Activated CD8-positive, alpha-beta memory T cell treated with anti-CD3 and anti-CD28 coated beads, Interleukin-2, amount 50 U/mL, for 24 hours (primary cell): Measurements from ENCODE around the gene MYEF2.

Experiments used
- DNase-seq: peaks from one replicate; pipeline ENCODE4 v3.0.0-alpha.2; 2020; ENCODE audit errors: extremely low read depth

The MYEF2 gene

GRCh38 chr15:48145923-48146322 lies 32.2 kb downstream of the MYEF2 start:
- no peak for DNase-seq

GRCh38 chr15:48144889-48145288 lies 33.2 kb downstream of the MYEF2 start:
- no peak for DNase-seq

DNA sequence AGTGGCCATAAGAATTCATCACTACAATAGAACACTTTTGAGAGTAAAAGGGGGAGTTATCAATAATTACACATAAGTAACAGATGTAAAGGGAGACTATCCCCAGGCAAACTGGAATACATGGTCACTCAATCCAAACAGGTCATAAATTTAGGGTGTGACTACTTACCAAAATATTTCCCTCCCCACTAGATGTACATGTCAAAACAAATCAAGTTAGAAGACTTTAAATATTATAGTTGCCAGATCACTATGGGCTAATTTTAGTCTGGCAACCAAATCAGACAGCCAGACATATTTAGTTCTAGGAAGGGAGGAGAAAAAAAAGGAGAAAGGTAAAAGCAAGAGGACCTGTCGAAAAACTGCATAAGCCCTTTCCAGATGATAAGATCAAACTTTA lies 34.2 kb downstream of the MYEF2 start:
- no peak for DNase-seq

DNA sequence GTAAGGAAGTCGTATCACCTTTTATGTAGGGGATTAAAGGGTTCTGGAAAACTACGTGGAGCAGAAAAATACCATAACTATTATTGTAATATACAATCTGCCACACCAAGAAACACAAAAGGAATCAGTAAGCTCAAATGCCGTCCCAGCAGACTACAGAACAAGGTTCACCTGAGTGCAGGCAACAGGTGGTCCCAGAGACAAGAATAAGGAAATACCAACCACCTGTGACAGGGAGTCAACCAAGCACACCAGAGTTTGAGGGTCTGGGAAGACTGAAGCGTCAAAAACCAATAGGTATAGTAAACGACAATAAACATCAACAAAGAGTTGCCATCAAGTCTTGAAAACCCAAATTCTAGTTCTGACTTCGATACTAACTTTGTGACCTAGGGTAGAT lies 45.2 kb downstream of the MYEF2 start:
- DNase-seq, result no peak

DNA sequence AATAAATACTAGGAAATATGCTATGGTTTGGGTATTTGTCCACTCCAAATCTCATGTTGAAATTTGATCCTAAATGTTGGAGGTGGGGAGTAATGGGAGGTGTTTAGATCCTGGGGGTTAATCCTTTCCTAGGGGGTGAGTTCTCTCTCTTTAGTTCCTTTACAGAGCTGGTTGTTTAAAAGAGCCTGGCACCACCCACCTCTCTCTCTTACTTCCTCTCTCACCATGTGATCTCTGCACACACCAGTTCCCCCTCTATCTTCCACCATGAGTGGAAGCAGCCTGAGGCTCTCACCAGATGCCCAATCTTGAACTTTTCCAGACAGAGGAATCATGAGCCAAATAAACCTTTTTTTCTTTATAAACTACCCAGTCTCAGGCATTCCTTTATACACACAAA lies 46.8 kb downstream of the MYEF2 start:
- DNase-seq, result no peak

- no peak for DNase-seq
These were observed 51.3 kb downstream of the MYEF2 start for GRCh38 chr15:48126667-48127355.

GRCh38 chr15:48121849-48122248 lies 56.2 kb downstream of the MYEF2 start:
- no peak for DNase-seq

- no peak for DNase-seq
These were observed 57.4 kb downstream of the MYEF2 start, which contains the start of gene SLC24A5 for GRCh38 chr15:48120745-48121144. Gene SLC24A5 (plus strand): TSS chr15:48120990. CDS start chr15:48121045, 55 bp downstream.

- no peak for DNase-seq
These were observed 58.8 kb downstream of the MYEF2 start for GRCh38 chr15:48119277-48119676.

GRCh38 chr15:48112242-48112641 lies 65.9 kb downstream of the MYEF2 start:
- DNase-seq, result no peak

DNA sequence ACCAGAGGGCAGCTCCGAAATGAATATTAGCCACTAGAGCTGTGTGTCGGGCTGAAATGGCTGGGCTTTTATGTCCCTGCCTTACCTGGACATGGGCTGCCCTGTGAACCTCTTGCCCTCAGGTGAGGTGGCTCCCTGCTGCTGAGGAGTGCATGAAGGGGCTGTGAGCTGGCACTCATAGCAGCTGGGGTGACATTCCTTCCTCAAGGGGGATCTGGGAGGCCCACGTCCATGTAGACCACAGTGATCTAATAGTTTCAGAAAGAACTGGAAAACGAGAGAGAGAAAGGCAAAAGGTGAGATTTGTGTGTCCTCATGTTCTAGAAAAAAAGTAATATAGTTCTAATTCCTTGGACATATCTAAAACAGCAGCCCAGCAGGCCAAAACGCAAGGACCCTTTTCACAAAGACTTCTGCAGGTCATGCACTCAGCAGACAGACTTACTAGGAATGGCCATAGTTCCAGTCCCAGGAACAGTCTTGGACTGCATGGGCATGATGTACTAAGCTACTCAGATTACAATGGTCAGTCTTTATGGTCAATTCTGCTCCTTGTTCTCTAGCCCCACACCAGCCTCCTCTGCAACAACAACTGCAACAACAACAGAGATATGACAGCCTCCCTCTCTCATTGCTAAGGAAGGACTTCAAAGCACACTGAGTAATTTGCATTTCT lies 68.1 kb downstream of the MYEF2 start:
- DNase-seq, result no peak

DNA sequence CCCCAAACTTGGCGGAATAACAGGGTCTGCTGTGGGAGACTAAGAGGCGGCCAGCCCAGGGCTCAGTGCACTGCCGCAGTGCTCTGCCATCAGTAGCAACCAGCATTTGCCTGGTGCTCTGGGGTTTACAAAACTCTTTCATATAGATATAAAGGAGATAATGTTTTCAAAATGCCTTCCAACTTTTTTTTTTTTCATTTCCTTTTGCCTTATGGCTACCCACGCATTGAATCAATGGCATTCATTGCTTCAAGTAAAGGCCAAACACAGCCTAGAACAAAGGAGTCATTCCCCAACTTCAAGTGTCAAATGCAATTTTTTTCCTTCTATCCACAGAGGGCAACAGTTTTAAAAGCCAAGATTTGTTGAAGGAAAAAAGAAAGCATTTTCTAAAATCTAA lies 68.9 kb downstream of the MYEF2 start:
- no peak for DNase-seq

DNA sequence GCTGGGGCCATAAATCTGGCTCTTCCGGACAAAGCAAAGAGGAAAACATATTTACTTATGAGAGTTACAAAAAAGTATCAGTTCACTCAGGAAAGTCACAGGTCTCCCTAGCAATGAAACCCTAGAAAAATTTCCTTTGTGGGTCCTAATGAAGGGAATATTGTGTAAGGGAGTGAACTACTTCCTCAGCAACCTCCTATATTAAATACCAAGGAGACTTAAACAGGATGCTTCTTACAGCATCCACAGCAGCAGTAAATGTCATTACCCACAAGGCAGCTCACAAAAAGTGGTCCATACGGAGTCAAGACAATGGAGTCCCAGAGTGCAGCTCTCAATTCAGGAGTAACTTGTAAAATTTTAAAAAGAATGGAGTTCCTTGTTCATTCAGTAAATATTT lies 72.2 kb downstream of the MYEF2 start:
- no peak for DNase-seq

DNA sequence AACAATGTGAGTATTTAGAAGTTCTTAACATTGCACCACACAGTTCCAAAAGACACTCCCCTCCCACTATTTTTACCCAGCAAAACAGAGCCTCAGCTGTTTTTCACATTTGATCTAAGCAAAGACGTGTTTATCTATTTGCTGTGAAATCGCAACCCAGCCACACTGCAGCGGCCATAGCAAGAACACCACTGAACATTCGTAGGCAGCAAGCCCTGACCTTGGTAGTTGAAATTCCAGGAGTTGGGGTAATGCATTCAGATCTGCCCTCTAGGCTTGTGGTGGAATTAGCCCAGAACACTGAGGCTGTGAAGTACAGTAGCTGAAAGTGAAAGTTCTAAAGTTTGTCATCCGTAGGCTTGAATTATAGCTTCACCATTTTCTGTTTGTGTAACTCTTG lies 74.4 kb downstream of the MYEF2 start:
- DNase-seq, result no peak

DNA sequence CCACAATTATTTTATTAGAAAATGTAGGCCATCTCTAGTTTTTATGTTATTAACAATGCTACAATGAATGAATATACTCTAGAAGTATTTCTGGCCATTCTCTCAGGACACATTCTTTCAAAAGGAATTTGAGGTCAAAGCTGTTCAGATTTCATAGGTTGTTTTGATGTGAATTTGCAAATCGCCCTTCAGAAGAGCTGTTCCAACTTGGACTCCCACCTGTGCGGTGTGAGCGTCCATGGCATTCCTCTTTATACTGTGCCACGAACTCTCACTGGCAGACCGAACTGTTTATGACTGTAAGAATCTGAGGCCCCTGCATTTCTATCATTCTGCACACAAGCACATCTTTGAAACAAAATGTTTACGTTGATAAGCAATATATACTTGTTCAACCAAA lies 75.9 kb downstream of the MYEF2 start:
- no peak for DNase-seq

DNA sequence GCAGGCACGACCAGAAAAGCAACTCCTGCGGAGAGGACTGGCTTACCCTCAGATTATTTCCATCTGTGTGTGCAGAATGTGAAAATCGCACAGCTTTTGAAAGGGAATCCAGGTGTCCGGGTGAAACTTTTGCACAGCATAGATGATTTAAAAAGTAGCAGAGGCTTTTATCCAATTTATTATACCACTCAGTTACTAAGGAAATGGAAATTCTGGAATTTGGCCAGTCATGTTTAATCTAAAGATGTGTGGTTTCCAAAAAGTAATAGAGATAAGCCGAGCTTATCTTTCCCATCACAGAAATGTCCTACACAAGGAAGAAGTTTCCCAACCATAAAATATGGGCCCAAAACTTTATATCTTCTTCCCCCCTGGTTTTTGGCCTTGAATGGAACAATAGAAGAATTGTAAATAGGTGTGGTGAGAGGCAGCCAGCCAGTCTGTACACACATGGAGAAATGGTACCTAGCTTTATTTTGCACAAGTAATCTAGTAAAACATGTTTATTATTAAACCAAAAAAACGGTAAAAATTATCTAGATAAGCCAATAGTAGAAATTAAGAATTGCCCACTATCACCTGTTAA lies 76.6 kb downstream of the MYEF2 start:
- DNase-seq, result no peak

GRCh38 chr15:48097264-48097663 lies 80.8 kb downstream of the MYEF2 start:
- no peak for DNase-seq

DNA sequence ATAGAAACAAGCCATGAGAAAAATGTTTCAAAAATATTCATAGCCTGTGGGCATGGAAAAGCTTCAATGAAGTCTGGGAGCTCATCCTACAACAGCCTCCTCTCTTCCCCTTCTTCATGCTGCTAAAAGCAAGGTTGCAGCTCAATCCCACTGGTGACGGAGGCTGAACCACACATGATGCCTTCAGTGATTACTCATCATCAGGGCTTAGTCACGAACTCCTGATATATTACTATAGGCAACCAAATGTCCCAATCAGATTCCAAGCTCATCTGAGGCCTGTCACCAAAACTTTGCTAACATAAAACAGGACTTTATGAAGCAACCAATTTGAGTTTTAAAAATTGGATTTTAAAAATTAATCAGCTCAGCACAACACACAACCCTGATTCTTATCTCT lies 81.3 kb downstream of the MYEF2 start:
- no peak for DNase-seq

DNA sequence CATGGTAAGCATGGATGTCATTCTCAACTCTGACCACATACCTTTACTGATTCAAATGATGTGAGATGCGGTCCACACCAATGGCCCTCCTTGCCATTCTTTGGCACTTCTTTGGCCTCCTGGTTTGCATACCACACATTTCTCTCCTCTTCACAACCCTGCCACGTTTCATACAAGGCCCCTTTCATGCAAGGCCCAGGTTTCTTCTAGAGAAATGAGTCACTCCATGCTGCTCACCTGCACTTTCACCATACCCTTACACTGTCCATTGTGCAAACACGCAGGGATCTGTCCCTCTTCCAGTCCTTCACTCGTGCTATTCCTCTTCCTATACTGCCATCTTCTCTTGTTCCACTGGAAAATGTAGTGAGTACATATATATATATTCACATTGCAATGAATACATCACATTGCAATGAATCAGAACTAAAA lies 81.7 kb downstream of the MYEF2 start:
- no peak for DNase-seq

- DNase-seq, result no peak
These were observed 86.6 kb downstream of the MYEF2 start for GRCh38 chr15:48091522-48091921.

DNA sequence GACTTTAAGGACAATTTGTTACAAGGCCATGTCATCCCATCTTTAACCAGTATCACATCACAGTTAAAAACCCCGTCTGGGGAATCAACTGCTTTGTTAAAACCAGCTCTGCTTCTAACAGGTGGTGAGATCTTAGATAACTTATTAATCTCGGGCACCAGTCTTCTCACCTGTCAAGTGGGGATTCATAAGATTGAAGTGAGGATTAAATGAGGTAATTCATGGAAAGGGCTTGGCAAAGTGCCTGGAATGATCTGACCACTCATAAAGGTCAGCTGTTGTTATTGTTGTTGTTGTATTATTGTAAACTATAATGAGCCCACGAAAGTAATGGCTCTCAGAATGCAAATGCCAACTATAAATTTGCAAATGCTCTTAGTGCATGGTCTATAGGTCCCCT lies 87.4 kb downstream of the MYEF2 start:
- DNase-seq, result no peak

DNA sequence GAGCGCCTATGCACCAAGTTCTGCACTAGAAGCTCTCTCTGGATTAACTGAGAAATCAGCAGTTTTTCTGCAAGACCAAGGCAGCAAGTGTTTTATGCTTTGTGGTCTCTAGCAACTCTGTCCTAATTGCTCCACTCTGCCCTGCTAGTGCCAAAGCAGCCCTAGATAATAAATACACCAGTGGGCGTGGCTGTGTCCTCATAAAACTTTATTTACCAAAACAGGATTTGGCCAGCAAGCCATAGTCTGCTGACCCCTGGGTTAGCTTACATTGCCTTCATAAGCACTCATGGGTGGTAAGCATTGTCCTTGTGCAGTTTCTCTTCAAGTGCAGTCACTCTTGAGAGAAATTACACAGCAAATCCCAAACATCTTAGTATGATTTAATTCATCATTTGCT lies 88.0 kb downstream of the MYEF2 start:
- DNase-seq, result no peak

GRCh38 chr15:48089702-48090101 lies 88.4 kb downstream of the MYEF2 start:
- no peak for DNase-seq
